GM23248 (cell line): ENCODE results near the gene ETV6. TPM values are rescaled to one million over a fixed set of nuclear protein-coding genes. Genes with fewer than 3 reads are reported as not detected.
A peak's percentile ranks its signal among the peaks of the same experiment; 100 is the strongest.

ENCODE experiments used
- DNase-seq: peaks from one replicate; pipeline ENCODE4 v3.0.0-alpha.2; 2015
- H2AFZ ChIP-seq: fragments of 200-600 bp; sonication (generic); 2 replicates; pipeline ENCODE4 v1.6.1; 2016; ENCODE audit warnings: antibody characterized with exemption
- H3F3A ChIP-seq: fragments of 200-600 bp; sonication (generic); 2 replicates; pipeline ENCODE4 v1.6.1; 2016; ENCODE audit warnings: mild to moderate bottlenecking, antibody characterized with exemption, mixed run types; ENCODE audit not compliant: insufficient read depth
- H3K27ac ChIP-seq: fragments of 200-600 bp; sonication (generic); 2 replicates; pipeline ENCODE4 v1.5.1; 2016; ENCODE audit warnings: mild to moderate bottlenecking
- H3K27me3 ChIP-seq: fragments of 200-600 bp; sonication (generic); replicated peaks from 2 replicates; pipeline ENCODE4 v1.6.1; 2016; ENCODE audit warnings: mild to moderate bottlenecking; ENCODE audit not compliant: insufficient read depth
- H3K36me3 ChIP-seq: fragments of 200-600 bp; sonication (generic); 2 replicates; pipeline ENCODE4 v1.6.1; 2016; ENCODE audit warnings: low read depth, mild to moderate bottlenecking
- H3K4me1 ChIP-seq: fragments of 200-600 bp; sonication (generic); 2 replicates; pipeline ENCODE4 v1.6.1; 2016; ENCODE audit warnings: mild to moderate bottlenecking; ENCODE audit not compliant: insufficient read depth
- H3K4me2 ChIP-seq: fragments of 200-600 bp; sonication (generic); one replicate; pipeline ENCODE4 v1.6.1; 2016; ENCODE audit warnings: mild to moderate bottlenecking; ENCODE audit not compliant: unreplicated experiment
- H3K4me3 ChIP-seq: fragments of 200-600 bp; sonication (generic); 2 replicates; pipeline ENCODE4 v1.5.1; 2016; ENCODE audit warnings: mild to moderate bottlenecking
- H3K79me2 ChIP-seq: fragments of 200-600 bp; sonication (generic); 2 replicates; pipeline ENCODE4 v1.6.1; 2016; ENCODE audit warnings: mild to moderate bottlenecking; ENCODE audit not compliant: insufficient read depth
- H3K9ac ChIP-seq: fragments of 200-600 bp; sonication (generic); 2 replicates; pipeline ENCODE4 v1.6.1; 2016; ENCODE audit warnings: mild to moderate bottlenecking
- H3K9me2 ChIP-seq: fragments of 200-600 bp; sonication (generic); 2 replicates; pipeline ENCODE4 v1.6.1; 2016; ENCODE audit warnings: mixed run types, mild to moderate bottlenecking, moderate library complexity; ENCODE audit not compliant: insufficient read depth
- H3K9me3 ChIP-seq: fragments of 200-600 bp; sonication (generic); one replicate; pipeline ENCODE4 v1.6.1; 2017; ENCODE audit warnings: low read depth
- H4K20me1 ChIP-seq: fragments of 200-600 bp; sonication (generic); 2 replicates; pipeline ENCODE4 v1.6.0; 2016; ENCODE audit not compliant: insufficient read depth
- EZH2 ChIP-seq: fragments of 200-600 bp; sonication (generic); IDR thresholded peaks from 2 replicates; pipeline ENCODE4 v1.6.1; 2018; ENCODE audit warnings: antibody characterized with exemption, mild to moderate bottlenecking; ENCODE audit not compliant: insufficient read depth, poor library complexity, severe bottlenecking
- EZH2phosphoT487 ChIP-seq: fragments of 200-600 bp; sonication (generic); IDR thresholded peaks from 2 replicates; pipeline ENCODE4 v1.6.1; 2018; ENCODE audit warnings: antibody characterized with exemption, moderate library complexity, mild to moderate bottlenecking, low read depth; ENCODE audit not compliant: insufficient read depth
- WGBS, 2 experiments: methylation state at CpG; one replicate each; pipeline ENCODE4 v1.1.6; 2015 to 2017; ENCODE audit warnings: low lambda C conversion rate in 2 of 2, low coverage in 1 of 2; ENCODE audit errors: missing lambda C conversion rate in 2 of 2; 5-methylcytosine and 5-hydroxymethylcytosine counted together
- in situ Hi-C: fragments of 300-500 bp; cut with MboI; formaldehyde crosslinking; loops from 2 replicates; pipeline ENCODE4 v1.15.0; 2020
- polyA plus RNA-seq: library from polyadenylated mRNA; unstranded; fragments of >200 nt; fragmentation: Nextera tagmentation; extraction: Ambion mirVana; gene quantifications from 2 replicates; pipeline ENCODE4 v1.2.1, GENCODE V29; 2016
- total RNA-seq: library from RNA; depleted of rRNA; stranded (reverse); fragments of >200 nt; shearing (Covaris generic); gene quantifications from 2 replicates; pipeline ENCODE4 v1.2.3, GENCODE V29; 2014

Gene ETV6
- total and polyA plus RNA-seq, 2 experiments from 2014 or later = 2.5 to 10.4 TPM

GRCh38 chr12:11723993-11724392, 74.5 kb downstream of the ETV6 start:
- Histone ChIP-seq H3K9ac (no peak overlapping the region), H3K27me3 (no peaks in the 10 kb centered on the region), H3F3A (peaks cover 21% of the 10 kb centered on the region), H3K9me2 (no peaks in the 10 kb centered on the region), H3K27ac (no peak overlapping the region), H3K4me3 (no peak overlapping the region), H3K9me3 (no peaks in the 10 kb centered on the region), H3K4me1 (peaks cover 31% of the 10 kb centered on the region), H3K36me3 (no peaks in the 10 kb centered on the region), H3K79me2 (peaks cover 89% of the 10 kb centered on the region), H3K4me2 (no peak overlapping the region), H2AFZ (no peak overlapping the region), H4K20me1 (no peaks in the 10 kb centered on the region)
- 84 to 87% methylated on average over 6 of the region's 6 CpGs for WGBS, 2 experiments
- in situ Hi-C loops = no loop called here
- TF ChIP-seq EZH2 (no peak), EZH2phosphoT487 (no peak)
- DNase-seq = no peak

- Histone ChIP-seq H3K79me2 (peaks cover 98% of the 10 kb centered on the region), H3K36me3 (no peaks in the 10 kb centered on the region), H3K4me3 (no peak overlapping the region), H2AFZ (no peak overlapping the region), H3K9ac (no peak overlapping the region), H3K27ac (peak overlapping the region; percentile 2; the same call in 1 of the 2 replicates), H3K4me1 (peaks cover 32% of the 10 kb centered on the region), H3K9me3 (no peaks in the 10 kb centered on the region), H4K20me1 (no peaks in the 10 kb centered on the region), H3K27me3 (no peaks in the 10 kb centered on the region), H3F3A (peaks cover 14% of the 10 kb centered on the region), H3K4me2 (peak overlapping the region; percentile 20), H3K9me2 (no peaks in the 10 kb centered on the region)
- in situ Hi-C loops = no loop called here
- WGBS, 2 experiments = 55 to 56% methylated on average over 7 of the region's 7 CpGs
- no peak for TF ChIP-seq EZH2
- TF ChIP-seq EZH2phosphoT487 = no peak
- peak; percentile 51 for DNase-seq
Measured at GRCh38 chr12:11724888-11725311, 75.4 kb downstream of the ETV6 start.

DNA sequence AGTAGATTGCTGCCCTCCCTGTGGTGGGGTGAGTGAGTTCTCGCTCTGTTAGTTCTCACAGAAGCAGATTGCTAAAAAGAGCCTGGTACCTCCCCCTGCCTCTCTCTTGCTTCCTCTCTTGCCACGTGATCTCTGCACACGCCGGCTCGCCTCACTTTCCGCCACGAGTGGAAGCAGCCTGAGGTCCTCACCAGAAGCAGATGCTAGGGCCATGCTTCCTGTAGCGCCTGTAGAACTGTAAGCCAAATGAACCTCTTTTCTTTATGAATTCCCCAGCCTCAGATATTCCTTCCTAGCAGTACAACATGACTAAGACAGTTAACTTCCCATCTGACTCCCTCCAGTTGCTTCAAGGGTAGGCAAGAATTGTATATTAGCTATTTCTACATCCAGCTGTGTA, 76.2 kb downstream of the ETV6 start:
- H3K9ac ChIP-seq = no peak overlapping the region
- peaks cover 24% of the 10 kb centered on the region for H3K4me1 ChIP-seq
- H3K9me2 ChIP-seq = no peaks in the 10 kb centered on the region
- in situ Hi-C loops = no loop called here
- DNase-seq = no peak
- 94 to 98% methylated on average over 8 of the region's 8 CpGs for WGBS, 2 experiments
- no peak overlapping the region for H3K27ac ChIP-seq
- H3K9me3 ChIP-seq = no peaks in the 10 kb centered on the region
- H3K4me3 ChIP-seq = no peak overlapping the region
- no peaks in the 10 kb centered on the region for H4K20me1 ChIP-seq
- no peaks in the 10 kb centered on the region for H3K36me3 ChIP-seq
- H3K4me2 ChIP-seq = no peak overlapping the region
- no peak for TF ChIP-seq EZH2
- TF ChIP-seq EZH2phosphoT487 = no peak
- H3F3A ChIP-seq = peaks cover 6% of the 10 kb centered on the region
- H3K27me3 ChIP-seq = no peaks in the 10 kb centered on the region
- no peak overlapping the region for H2AFZ ChIP-seq
- H3K79me2 ChIP-seq = peaks cover 100% of the 10 kb centered on the region

GRCh38 chr12:11726659-11727058, 77.2 kb downstream of the ETV6 start:
- in situ Hi-C loops = no loop called here
- TF ChIP-seq EZH2 (no peak), EZH2phosphoT487 (no peak)
- Histone ChIP-seq H3K4me2 (no peak overlapping the region), H3K27ac (no peak overlapping the region), H3K4me1 (peaks cover 30% of the 10 kb centered on the region), H3K27me3 (no peaks in the 10 kb centered on the region), H3K9me3 (no peaks in the 10 kb centered on the region), H3K9ac (no peak overlapping the region), H3K79me2 (peaks cover 97% of the 10 kb centered on the region), H2AFZ (no peak overlapping the region), H3F3A (no peaks in the 10 kb centered on the region), H3K4me3 (no peak overlapping the region), H3K9me2 (no peaks in the 10 kb centered on the region), H3K36me3 (no peaks in the 10 kb centered on the region), H4K20me1 (no peaks in the 10 kb centered on the region)
- WGBS, 2 experiments = 97 to 100% methylated on average over 3 of the region's 3 CpGs
- no peak for DNase-seq
